ENCODE measurements around the gene SLF1. TPM values are rescaled to one million over a fixed set of nuclear protein-coding genes. Genes with fewer than 3 reads are reported as not detected.
A peak's percentile ranks its signal among the peaks of the same experiment; 100 is the strongest.

SLF1 gene
- total and polyA plus RNA-seq, 9 of the 15 experiments (the other 6 are each of a cell fraction or from before 2014, with no cell fraction given), result 9.8 to 31.1 (median 16.3) TPM

- no peak for TF ChIP-seq HMG20B (CRISPR knock-in tag; IDR thresholded peaks at IDR 0.05)
- TF ChIP-seq RAD21 (CRISPR knock-in tag; conservative IDR thresholded peaks at IDR 0.05 in 1 of 2, IDR thresholded peaks at IDR 0.05 in 1 of 2), result peak; percentile 10 to 71; a peak in 2 of 4 replicates
These were observed 4.9 kb upstream of the SLF1 start (continued) for GRCh38 chr5:94613583-94613982.

GRCh38 chr5:94614156-94614805, 4.2 kb upstream of the SLF1 start:
- CTCF ChIA-PET (ENCODE audit: low intra/inter-chr PET ratio), result interaction anchor here (0.6 kb wide), 1 partner anchor 13 kb away, joined by 3 read pairs; no protein-coding TSS in a partner anchor
- FAIRE-seq (no peak), DNase-seq (ENCODE audit: extremely low read depth in 1 of 4, low spot score in 3 of 4) (no peak), ATAC-seq (no peak)
- BruUV-seq (replicated peaks), result no TSS peak
- Histone ChIP-seq H4K20me1 (replicated peaks; ENCODE audit: control insufficient read depth, insufficient read depth, low read length) (no peaks in the 10 kb centered on the region), H3K9me1 (ENCODE audit: control insufficient read depth, insufficient read depth, low read length) (no peaks in the 10 kb centered on the region), H3K79me2 (ENCODE audit: control insufficient read depth, insufficient read depth, low read length) (peaks cover 8% of the 10 kb centered on the region), H2AFZ (ENCODE audit: low read depth, low read length) (no peak overlapping the region), H3K27ac (ENCODE audit: extremely low read depth, low read depth, low read length) (no peak overlapping the region), H3K4me2 (ENCODE audit: insufficient read depth, low read length) (no peak overlapping the region), H3K4me1 (replicated peaks in 1 of 2; ENCODE audit: control insufficient read depth in 2 of 2, insufficient read depth in 2 of 2, low read length in 2 of 2) (peaks cover 0 to 3% of the 10 kb centered on the region in 2 experiments; a peak in 2 of 5 replicates), H3K9ac (ENCODE audit: insufficient read depth in 1 of 2, low read depth in 2 of 2, low read length in 2 of 2) (no peak overlapping the region), H3K27me3 (ENCODE audit: control insufficient read depth in 2 of 2, insufficient read depth in 2 of 2, low read length in 2 of 2) (no peaks in the 10 kb centered on the region), H3K36me3 (ENCODE audit: control insufficient read depth, insufficient read depth, low read length) (no peaks in the 10 kb centered on the region), H3K9me3 (replicated peaks; ENCODE audit: control insufficient read depth, insufficient read depth, low read depth, low read length) (no peaks in the 10 kb centered on the region), H3K4me3 (no peak overlapping the region)
- 79% methylated on average over 2 of the region's 2 CpGs for WGBS (ENCODE audit: insufficient coverage, low coverage, missing lambda C conversion rate)
- no peak for TF ChIP-seq FOXA3 (CRISPR knock-in tag; conservative IDR thresholded peaks at IDR 0.05 in 1 of 2, IDR thresholded peaks at IDR 0.05 in 1 of 2)
- TF ChIP-seq RAD51 (IDR thresholded peaks at IDR 0.05; ENCODE audit: borderline replicate concordance, low read depth), result no peak
- no peak for TF ChIP-seq CREB3L1 (IDR thresholded peaks at IDR 0.05; ENCODE audit: borderline replicate concordance, low read depth)
- TF ChIP-seq HIVEP1 (CRISPR knock-in tag; IDR thresholded peaks at IDR 0.05), result no peak
- no peak for TF ChIP-seq MAX (CRISPR knock-in tag; IDR thresholded peaks at IDR 0.05)
- no peak for TF ChIP-seq ZNF778 (CRISPR knock-in tag; IDR thresholded peaks at IDR 0.05)
- no peak for TF ChIP-seq SMAD1 (IDR thresholded peaks at IDR 0.05; ENCODE audit: low read depth, low read length, partially characterized antibody)
- no peak for TF ChIP-seq TCF3 (CRISPR knock-in tag; IDR thresholded peaks at IDR 0.05)
- TF ChIP-seq RBBP5 (IDR thresholded peaks at IDR 0.05; ENCODE audit: borderline replicate concordance, insufficient read depth, low read length, poor library complexity, severe bottlenecking), result no peak
- in situ Hi-C loops (cut with MboI) (no loop called here), intact Hi-C loops (cut with micrococcal nuclease) (loop anchor here (5.0 kb wide), 2 partner anchors 87 to 238 kb away; no protein-coding TSS in a partner anchor)
- POLR2A ChIA-PET, result no interaction called here

Data from K562 (cell line).